ENCODE data around the gene CGB3.

CGB3 gene

DNA sequence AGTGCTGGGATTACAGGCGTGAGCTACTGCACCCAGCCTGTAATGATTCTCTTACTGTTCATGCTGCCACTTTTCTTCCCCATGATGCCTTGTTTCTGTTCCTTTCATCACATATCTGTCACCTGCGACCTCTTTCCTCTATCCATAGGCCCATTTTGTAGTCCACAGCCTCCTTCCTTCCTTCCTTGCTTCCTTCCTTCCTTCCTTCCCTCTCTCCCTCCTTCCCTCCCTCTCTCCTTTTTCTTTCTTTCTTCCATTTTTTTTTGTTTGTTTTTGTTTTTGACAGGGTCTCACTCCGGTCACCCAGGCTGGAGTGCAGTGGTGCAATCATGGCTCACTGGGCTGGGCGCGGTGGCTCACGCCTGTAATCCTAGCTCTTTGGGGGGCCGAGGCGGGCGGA is 35.3 kb downstream of the CGB3 start:
- peaks cover 44% of the 10 kb centered on the region for H3K4me1 Mint-ChIP-seq
- no peak overlapping the region for H3K27ac Mint-ChIP-seq
- ATAC-seq: no peak
- H3K9me3 Mint-ChIP-seq: no peaks in the 10 kb centered on the region
- no peaks in the 10 kb centered on the region for H3K27me3 Mint-ChIP-seq
- H3K36me3 Mint-ChIP-seq: peaks cover 54% of the 10 kb centered on the region
- H3K4me3 Mint-ChIP-seq: no peak overlapping the region

DNA sequence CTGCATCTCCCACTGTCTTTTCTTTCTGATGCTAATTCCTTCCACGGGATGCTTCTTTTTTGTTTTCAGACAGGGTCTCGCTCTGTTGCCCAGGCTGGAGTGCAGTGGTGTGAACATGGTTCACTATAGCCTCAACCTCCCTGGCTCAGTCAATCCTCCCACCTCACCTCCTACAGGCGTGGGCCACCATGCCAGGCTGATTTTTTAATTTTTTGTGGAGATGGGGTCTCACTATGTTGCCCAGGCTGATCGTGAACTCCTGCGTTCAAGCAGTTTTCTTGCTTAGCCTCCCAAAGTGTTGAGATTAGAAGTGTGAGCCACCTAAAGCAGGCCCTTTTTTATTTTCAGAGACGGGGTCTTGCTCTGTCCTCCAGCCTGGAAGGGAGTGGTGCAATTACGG is 35.8 kb downstream of the CGB3 start:
- H3K4me3 Mint-ChIP-seq: no peak overlapping the region
- peak overlapping the region; percentile 11 for H3K27ac Mint-ChIP-seq
- H3K4me1 Mint-ChIP-seq: peaks cover 40% of the 10 kb centered on the region
- H3K36me3 Mint-ChIP-seq: peaks cover 55% of the 10 kb centered on the region
- H3K9me3 Mint-ChIP-seq: no peaks in the 10 kb centered on the region
- no peak for ATAC-seq
- no peaks in the 10 kb centered on the region for H3K27me3 Mint-ChIP-seq

DNA sequence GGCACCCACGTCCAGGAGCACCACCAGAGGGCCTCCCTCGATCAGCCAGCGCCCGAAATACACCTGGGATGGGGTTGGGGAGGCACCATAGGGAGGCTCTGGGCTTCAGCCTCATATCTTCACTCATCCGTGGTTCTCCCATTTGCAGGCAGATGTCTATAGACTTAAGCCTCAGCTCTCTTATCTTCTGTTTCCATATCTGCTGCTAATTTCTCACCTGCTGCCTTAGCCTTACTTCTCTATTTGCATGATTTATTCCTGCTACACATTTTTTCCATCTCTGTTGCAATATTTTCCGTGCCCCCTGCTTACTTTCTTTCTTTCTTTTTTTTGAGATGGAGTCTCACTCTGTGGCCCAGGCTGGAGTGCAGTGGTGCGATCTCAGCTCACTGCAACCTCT is 36.8 kb downstream of the CGB3 start:
- no peak for ATAC-seq

GRCh38 chr19:48986211-48986610 is 37.9 kb downstream of the CGB3 start:
- ATAC-seq: no peak
- peaks cover 38% of the 10 kb centered on the region for H3K4me1 Mint-ChIP-seq
- no peak overlapping the region for H3K27ac Mint-ChIP-seq
- no peaks in the 10 kb centered on the region for H3K9me3 Mint-ChIP-seq
- H3K4me3 Mint-ChIP-seq: no peak overlapping the region
- H3K36me3 Mint-ChIP-seq: peaks cover 73% of the 10 kb centered on the region
- no peaks in the 10 kb centered on the region for H3K27me3 Mint-ChIP-seq

More for the DNA sequence above, 36.8 kb downstream of the CGB3 start:
- Mint-ChIP-seq H3K27ac (peak overlapping the region; percentile 11), H3K36me3 (peaks cover 65% of the 10 kb centered on the region), H3K9me3 (no peaks in the 10 kb centered on the region), H3K4me3 (no peak overlapping the region), H3K4me1 (peaks cover 35% of the 10 kb centered on the region), H3K27me3 (no peaks in the 10 kb centered on the region)

- no peak overlapping the region for H3K4me3 Mint-ChIP-seq
- no peak overlapping the region for H3K27ac Mint-ChIP-seq
- no peaks in the 10 kb centered on the region for H3K9me3 Mint-ChIP-seq
- peaks cover 68% of the 10 kb centered on the region for H3K36me3 Mint-ChIP-seq
- H3K27me3 Mint-ChIP-seq: no peaks in the 10 kb centered on the region
- ATAC-seq: no peak
- peaks cover 33% of the 10 kb centered on the region for H3K4me1 Mint-ChIP-seq
These were observed 38.4 kb downstream of the CGB3 start for GRCh38 chr19:48985711-48986110.

GRCh38 chr19:48982280-48982679 is 41.9 kb downstream of the CGB3 start:
- peaks cover 26% of the 10 kb centered on the region for H3K4me1 Mint-ChIP-seq
- H3K4me3 Mint-ChIP-seq: no peak overlapping the region
- peak overlapping the region; percentile 38 for H3K27ac Mint-ChIP-seq
- H3K36me3 Mint-ChIP-seq: peaks cover 58% of the 10 kb centered on the region
- no peaks in the 10 kb centered on the region for H3K27me3 Mint-ChIP-seq
- no peak for ATAC-seq
- H3K9me3 Mint-ChIP-seq: peaks cover 2% of the 10 kb centered on the region

- Mint-ChIP-seq H3K4me3 (no peak overlapping the region), H3K36me3 (peaks cover 50% of the 10 kb centered on the region), H3K9me3 (peaks cover 5% of the 10 kb centered on the region), H3K27ac (no peak overlapping the region), H3K27me3 (no peaks in the 10 kb centered on the region), H3K4me1 (peaks cover 26% of the 10 kb centered on the region)
- ATAC-seq: no peak
These were observed 47.1 kb downstream of the CGB3 start for GRCh38 chr19:48977061-48977460.

DNA sequence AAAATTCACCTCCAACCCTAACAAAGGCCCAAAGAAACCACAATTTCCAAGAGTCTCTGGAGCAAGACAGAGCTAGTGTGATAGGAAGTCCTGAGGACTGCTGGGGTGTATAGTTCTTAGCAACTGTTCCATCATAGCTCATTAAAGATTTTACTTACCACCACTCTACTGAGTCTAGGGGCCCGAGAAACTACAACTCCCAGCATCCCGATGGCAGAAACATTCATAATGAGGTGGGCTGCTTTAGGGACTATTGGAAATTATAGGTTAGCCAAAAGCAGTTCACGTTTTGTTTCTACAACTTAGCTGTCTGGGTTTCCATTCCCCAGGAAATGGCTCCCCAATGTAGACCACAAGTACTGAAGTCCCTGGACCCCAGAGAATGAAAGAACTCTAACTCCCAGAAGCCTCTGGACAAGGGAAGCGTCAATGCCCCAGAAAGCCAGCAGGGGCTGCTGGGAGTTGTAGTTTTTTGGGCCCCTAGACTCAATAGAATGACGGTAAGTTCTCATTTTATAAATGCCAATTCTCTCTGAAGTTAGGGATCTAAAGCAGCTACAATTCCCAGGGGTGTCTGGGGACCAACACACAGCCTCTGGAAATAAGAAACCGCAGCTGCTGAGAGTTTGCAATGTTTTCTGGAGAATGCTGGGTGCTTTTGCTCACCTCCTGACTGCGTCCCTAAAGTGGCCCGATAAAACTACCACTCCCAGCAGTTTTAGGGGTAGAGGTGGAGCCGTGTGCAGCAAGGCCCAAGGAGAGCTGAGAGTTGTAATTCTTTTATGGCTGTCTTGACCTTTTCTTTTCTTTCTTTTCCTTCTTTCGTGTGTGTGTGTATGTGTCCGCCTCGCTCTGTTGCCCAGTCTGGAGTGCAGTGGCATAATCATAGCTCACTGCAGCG is 47.9 kb downstream of the CGB3 start:
- H3K27me3 Mint-ChIP-seq: no peaks in the 10 kb centered on the region
- no peak overlapping the region for H3K4me3 Mint-ChIP-seq
- peaks cover 5% of the 10 kb centered on the region for H3K9me3 Mint-ChIP-seq
- no peak overlapping the region for H3K27ac Mint-ChIP-seq
- H3K36me3 Mint-ChIP-seq: peaks cover 43% of the 10 kb centered on the region
- H3K4me1 Mint-ChIP-seq: peaks cover 20% of the 10 kb centered on the region
- peak; percentile 52 for ATAC-seq
